Activated effector memory CD4-positive, alpha-beta T cell treated with Interleukin-2 at 50 U/mL for 16 hours (primary cell): Measurements from ENCODE around the gene APOL2.
"Not testable (repeated sequence)": the region's sequence is repeated elsewhere in the genome, so short reads cannot be mapped to it uniquely, and the experiment has no call there.

Experiments
- DNase-seq: peaks from one replicate; pipeline ENCODE4 v3.0.0-alpha.2; 2020

APOL2 gene

DNA sequence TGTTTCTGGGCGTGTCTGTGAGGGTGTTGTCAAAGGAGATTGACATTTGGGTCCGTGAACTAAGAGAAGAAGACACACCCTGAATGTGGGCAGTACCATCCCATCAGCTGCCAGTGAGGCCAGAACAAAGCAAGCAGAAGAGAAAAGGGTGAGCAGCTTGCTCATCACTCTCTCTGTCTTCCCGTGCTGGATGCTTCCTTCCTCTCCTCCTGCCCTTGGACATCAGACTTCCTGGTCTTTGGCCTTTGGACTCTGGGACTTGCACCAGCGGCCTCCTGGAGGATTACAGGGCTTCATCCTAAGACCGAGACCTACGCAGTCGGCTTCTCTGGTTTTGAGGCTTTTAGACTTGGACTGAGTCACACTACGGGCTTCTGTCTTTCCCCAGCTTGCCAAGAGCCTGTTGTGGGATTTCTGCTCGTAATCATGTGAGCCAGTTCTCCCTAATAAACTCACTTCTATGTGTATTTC lies 18.8 kb downstream of the APOL2 start:
- DNase-seq: no peak

GRCh38 chr22:36218648-36219193 lies 20.6 kb downstream of the APOL2 start:
- no peak for DNase-seq

- DNase-seq: no peak
Measured at GRCh38 chr22:36215981-36216380, 23.3 kb downstream of the APOL2 start.

GRCh38 chr22:36213586-36213985 lies 25.7 kb downstream of the APOL2 start:
- DNase-seq: no peak

DNA sequence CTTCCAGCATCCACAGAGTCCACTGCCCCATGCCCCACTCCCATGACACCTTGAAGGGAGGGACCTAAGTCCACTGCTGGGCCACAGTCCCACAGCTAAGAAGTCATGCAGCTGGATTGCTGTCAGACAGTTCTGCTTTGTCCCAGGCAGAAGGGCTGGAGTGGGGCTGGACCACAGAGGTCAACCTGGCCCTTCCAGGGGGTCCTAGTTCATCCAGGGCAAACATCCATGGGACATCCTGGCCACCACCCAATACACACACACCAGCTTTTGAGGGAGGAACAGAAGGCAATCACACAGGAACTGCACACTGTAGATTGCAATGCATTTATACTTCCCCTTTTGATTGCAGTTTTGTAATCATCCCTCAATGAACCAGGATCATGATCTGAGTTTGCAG lies 26.4 kb downstream of the APOL2 start:
- no peak for DNase-seq

GRCh38 chr22:36211237-36211861 lies 28.0 kb downstream of the APOL2 start:
- no peak for DNase-seq

DNA sequence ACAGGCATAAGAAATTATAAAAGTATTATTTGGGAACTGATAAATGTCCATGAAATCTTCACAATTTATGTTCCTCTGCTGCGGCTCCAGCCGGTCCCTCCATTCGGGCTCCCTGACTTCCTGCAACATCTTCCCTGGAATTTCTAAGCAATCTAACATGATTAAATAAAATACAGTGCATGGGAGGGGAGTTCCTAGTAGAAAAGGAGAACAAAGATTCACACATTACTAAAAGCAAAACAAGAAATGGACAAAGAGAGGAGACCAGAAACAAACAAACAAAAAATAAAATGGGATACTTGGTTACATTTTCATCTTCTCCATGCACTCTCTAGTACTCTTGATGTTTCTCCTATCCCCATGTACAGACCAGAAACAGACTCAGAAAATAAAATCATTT lies 29.1 kb downstream of the APOL2 start:
- DNase-seq: no peak

- DNase-seq: not testable (repeated sequence)
Measured at GRCh38 chr22:36209488-36209908, 29.8 kb downstream of the APOL2 start.

GRCh38 chr22:36208914-36209313 lies 30.4 kb downstream of the APOL2 start:
- DNase-seq: no peak

- no peak for DNase-seq
Measured at GRCh38 chr22:36208162-36208765, 31.1 kb downstream of the APOL2 start.

- DNase-seq: no peak
Measured at GRCh38 chr22:36206255-36206654, 33.1 kb downstream of the APOL2 start.

DNA sequence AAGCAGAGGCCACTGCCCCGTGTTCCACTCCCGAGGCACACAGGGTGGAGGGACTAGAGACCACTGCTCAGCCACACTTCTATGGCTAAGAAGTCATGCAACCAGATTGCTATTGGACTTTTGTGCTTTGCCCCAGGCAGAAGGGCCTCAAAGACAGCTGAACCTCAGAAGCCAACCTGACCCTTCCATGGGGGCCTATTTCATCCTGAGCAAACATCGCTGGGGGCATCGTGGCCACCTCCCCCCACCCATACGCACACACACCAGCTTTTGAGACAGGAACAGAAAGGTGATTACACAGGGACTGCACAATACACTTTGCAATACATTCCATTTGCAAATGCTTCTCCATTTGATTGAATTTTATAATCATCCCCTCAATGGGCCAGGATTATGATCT lies 33.8 kb downstream of the APOL2 start:
- not testable (repeated sequence) for DNase-seq

DNA sequence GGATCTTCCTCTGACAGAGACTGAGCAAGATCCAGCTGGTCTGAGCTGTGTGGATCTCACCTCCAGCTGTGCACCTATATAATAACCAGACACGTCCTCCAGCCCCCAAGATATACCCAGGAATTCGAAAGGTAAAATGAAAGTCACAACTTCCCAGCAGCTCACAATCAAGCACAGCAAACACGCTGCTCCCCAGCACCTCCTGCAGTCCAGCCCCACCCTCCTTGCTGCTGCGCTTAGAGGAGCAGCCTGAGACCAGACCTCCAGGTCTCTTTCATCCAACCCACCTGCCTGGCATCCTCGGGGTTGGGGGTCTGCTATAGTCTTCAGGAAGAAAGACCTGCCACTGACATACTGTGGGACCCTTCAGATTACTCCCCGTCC lies 34.7 kb downstream of the APOL2 start:
- DNase-seq: no peak

GRCh38 chr22:36204001-36204631 lies 35.2 kb downstream of the APOL2 start:
- no peak for DNase-seq

DNA sequence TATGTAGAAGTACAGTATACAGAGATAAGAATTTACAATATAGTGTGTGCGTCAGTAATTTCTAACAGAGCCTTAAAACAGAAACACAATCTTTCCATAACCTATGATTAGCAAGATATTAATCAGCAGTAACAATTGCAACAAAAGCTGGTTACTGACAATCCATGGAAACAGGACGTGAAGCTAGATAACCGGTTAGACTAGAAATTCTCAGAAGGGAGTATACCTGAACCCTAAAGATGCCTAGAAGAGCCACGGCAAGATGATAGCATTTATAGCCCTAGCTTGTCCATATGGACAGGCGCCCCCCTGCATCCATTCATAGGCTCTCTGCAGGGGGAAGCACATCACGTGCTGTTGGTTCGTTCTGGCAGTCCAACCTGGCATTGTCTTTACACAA lies 35.9 kb downstream of the APOL2 start:
- not testable (repeated sequence) for DNase-seq

- not testable (repeated sequence) for DNase-seq
Measured at GRCh38 chr22:36202906-36203305, 36.4 kb downstream of the APOL2 start.

DNA sequence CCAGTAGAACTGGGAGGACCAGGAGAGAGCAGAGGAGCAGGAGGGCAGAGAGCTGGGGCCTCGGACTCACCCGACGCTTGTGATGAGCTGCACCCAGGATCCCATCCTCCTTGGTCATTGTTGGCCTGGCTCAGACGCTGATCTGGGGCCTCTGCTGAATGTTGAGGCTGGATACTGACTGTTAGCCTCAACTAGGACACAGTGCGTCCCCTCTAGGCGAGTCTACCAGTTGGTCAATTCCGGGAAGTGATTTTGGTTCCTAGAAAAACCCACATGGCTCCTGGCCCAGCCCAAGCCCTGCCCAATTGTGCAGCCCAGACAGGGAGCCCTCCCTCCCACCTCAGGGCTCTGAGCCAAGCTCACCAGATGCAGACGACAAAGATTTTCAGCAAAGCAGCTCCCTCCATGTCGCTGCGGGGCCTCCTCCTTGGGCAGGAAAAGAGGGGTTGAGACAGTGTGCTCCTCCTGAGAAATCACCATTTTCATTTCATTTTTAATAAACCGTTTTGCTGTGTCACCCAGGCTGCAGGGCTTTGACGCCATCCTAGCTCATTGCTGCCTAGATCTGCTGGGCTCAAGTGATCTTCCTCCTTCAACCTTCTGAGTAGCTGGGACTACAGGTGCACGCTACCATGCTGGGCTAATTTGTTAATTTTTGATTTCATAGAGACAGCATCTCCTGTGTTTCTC lies 37.6 kb downstream of the APOL2 start, which contains the start of gene APOL4:
TSS of gene APOL4 (minus strand) at position 180 of the 690 bp plus-strand sequence. CDS start at position 105, 75 bp downstream.
- no peak for DNase-seq

- DNase-seq: not testable (repeated sequence)
Measured at GRCh38 chr22:36201025-36201424, 38.3 kb downstream of the APOL2 start.

DNA sequence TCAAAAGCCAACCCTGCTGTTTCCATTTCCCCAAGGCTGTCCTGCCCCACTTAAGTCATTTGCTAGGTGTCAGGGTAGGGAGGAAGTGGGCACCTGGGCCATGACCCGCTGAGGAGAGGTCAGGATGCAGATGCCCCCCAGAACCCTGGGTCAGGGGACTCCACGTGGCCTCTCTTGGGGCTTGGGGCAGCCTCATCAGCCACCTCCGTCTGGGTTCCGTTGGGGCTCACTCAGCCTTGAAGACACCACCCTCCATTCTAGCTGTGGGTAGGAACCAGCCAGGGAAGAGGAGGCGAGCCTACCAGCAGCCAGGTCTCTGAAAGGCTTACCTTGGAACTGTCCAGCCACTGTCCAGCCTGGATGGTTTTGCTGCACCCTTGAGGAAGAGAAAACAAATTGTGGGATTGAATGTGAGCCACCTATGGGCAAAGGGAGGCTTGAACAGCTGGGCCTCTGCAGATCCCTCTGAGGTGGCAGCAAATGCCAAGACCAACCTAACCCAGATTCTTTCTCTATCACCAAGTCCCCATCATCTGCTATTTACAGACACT lies 40.3 kb downstream of the APOL2 start:
- DNase-seq: no peak

DNA sequence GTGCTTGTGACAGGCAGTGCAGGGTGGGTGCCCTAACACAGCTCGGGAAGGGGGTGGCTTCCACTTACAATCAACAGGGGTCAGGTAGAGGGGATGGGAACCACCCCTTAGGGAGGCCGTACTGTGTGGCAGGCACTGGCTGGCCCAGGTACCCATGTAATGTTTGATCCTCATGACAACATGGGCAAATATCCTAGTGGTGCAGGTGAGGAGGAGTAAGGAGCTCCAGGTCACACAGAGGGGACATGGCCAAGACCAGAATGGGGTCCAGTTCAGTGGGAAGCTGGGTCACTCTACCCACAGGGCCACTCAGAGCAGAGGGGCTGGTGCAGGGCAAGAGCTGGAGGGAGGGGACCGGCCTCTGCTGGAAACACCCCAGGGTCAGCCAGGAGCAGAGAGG lies 40.8 kb downstream of the APOL2 start:
- no peak for DNase-seq

GRCh38 chr22:36197514-36198146 lies 41.7 kb downstream of the APOL2 start:
- DNase-seq: no peak

DNA sequence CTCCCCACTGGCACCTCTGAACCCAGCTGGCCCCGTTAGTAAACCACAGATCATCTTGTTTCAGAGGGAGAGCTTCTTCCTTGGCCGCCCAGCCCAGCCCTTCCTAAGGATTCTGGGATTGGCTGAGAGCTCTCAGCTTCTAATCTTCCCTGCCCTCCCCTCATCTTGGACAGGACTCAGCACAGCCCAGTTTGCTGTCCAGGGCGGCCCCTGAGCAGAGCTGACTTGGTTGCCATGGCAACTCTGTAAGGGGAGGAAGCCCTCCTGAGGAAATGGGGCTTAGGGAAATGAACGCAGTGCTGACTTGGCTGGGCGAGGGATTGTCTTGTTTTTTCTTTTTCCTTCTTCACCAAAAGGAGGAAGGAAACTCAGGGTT lies 42.3 kb downstream of the APOL2 start:
- no peak for DNase-seq
